ENCODE measurements around the gene TENM3.

- TF ChIP-seq MYC (IDR thresholded peaks at IDR 0.05; ENCODE audit: low read depth, low read length) (no peak), POLR2A (IDR thresholded peaks at IDR 0.05; ENCODE audit: low read depth, low read length) (no peak), EZH2 (IDR thresholded peaks at IDR 0.05; ENCODE audit: borderline replicate concordance, low read depth, low read length, severe bottlenecking) (no peak), CTCF (IDR thresholded peaks at IDR 0.05; ENCODE audit: extremely low read depth in 1 of 2, insufficient read depth in 1 of 2, low read depth in 1 of 2, low read length in 2 of 2) (no peak), GATA2 (IDR thresholded peaks at IDR 0.05; ENCODE audit: insufficient read depth, insufficient read length, low read depth, low read length) (no peak)
These were observed 546.3 kb downstream of the TENM3 start for GRCh38 chr4:182789529-182789928.
